Hematopoietic multipotent progenitor cell (in vitro differentiated cells): ENCODE results near the gene ARHGAP19. TPM values are rescaled to one million over a fixed set of nuclear protein-coding genes. Genes with fewer than 3 reads are reported as not detected.
A peak's percentile ranks its signal among the peaks of the same experiment; 100 is the strongest.
"Not testable (repeated sequence)": the region's sequence is repeated elsewhere in the genome, so short reads cannot be mapped to it uniquely, and the experiment has no call there.

Experiments
- DNase-seq, 3 donors: peaks; one replicate each; pipeline ENCODE4 v3.0.0-alpha.2; 2011 to 2015; ENCODE audit warnings: low read depth in 2 of 3, low spot score in 2 of 3
- total RNA-seq: library from RNA; depleted of rRNA; stranded (reverse); fragments of >200 nt; gene quantifications from one replicate; pipeline ENCODE4 v1.2.3, GENCODE V29; 2012

Gene ARHGAP19
- total RNA-seq, 1 donor = 3.8 TPM

GRCh38 chr10:97290576-97291356, 1.7 kb downstream of the ARHGAP19 start:
- DNase-seq = not testable (repeated sequence)

GRCh38 chr10:97290076-97290475, 2.4 kb downstream of the ARHGAP19 start:
- not testable (repeated sequence) for DNase-seq

- no peak for DNase-seq
Measured at GRCh38 chr10:97280783-97281182, 11.7 kb downstream of the ARHGAP19 start.

- DNase-seq = no peak
Measured at GRCh38 chr10:97279121-97279815, 13.2 kb downstream of the ARHGAP19 start.

- peak in 2 of 3 donors; percentile 81 to 93 for DNase-seq
Measured at GRCh38 chr10:97278491-97278989, 13.9 kb downstream of the ARHGAP19 start.

GRCh38 chr10:97277551-97277950, 14.9 kb downstream of the ARHGAP19 start:
- DNase-seq = peak in 1 of 3 donors; percentile 4

- peak in 1 of 3 donors; percentile 41 for DNase-seq
Measured at GRCh38 chr10:97274828-97275227, 17.6 kb downstream of the ARHGAP19 start.

GRCh38 chr10:97273700-97274099, 18.7 kb downstream of the ARHGAP19 start:
- DNase-seq = no peak

GRCh38 chr10:97270523-97271154, 21.8 kb downstream of the ARHGAP19 start:
- DNase-seq = no peak

- no peak for DNase-seq
Measured at GRCh38 chr10:97267671-97268070, 24.8 kb downstream of the ARHGAP19 start.

- not testable (repeated sequence) for DNase-seq
Measured at GRCh38 chr10:97265095-97265494, 27.3 kb downstream of the ARHGAP19 start.

GRCh38 chr10:97263971-97264370, 28.5 kb downstream of the ARHGAP19 start:
- no peak for DNase-seq

GRCh38 chr10:97261656-97262055, 30.8 kb downstream of the ARHGAP19 start:
- no peak for DNase-seq

- no peak for DNase-seq
Measured at GRCh38 chr10:97261183-97261582, 31.3 kb downstream of the ARHGAP19 start.

- DNase-seq = no peak
Measured at GRCh38 chr10:97259119-97259518, 33.3 kb downstream of the ARHGAP19 start.

GRCh38 chr10:97256356-97256755, 36.1 kb downstream of the ARHGAP19 start:
- DNase-seq = no peak

GRCh38 chr10:97255512-97256293, 36.7 kb downstream of the ARHGAP19 start:
- no peak for DNase-seq

GRCh38 chr10:97254694-97255093, 37.7 kb downstream of the ARHGAP19 start:
- DNase-seq = no peak

- DNase-seq = peak in 1 of 3 donors; percentile 9
Measured at GRCh38 chr10:97250952-97251351, 41.5 kb downstream of the ARHGAP19 start.

- DNase-seq = no peak
Measured at GRCh38 chr10:97243836-97244235, 48.6 kb downstream of the ARHGAP19 start.

- DNase-seq = no peak
Measured at GRCh38 chr10:97238855-97239254, 53.6 kb downstream of the ARHGAP19 start.
